HG02610 (cell line): ENCODE measurements around the gene KIF6.

ENCODE experiments used
- ATAC-seq: cut with Tn5 transposase; IDR thresholded peaks from one replicate; pipeline ENCODE4 v1.9.1; 2021; ENCODE audit warnings: mild to moderate bottlenecking, moderate library complexity; ENCODE audit not compliant: unreplicated experiment

The KIF6 gene

GRCh38 chr6:39466631-39467030, 258.6 kb downstream of the KIF6 start:
- ATAC-seq: no peak

DNA sequence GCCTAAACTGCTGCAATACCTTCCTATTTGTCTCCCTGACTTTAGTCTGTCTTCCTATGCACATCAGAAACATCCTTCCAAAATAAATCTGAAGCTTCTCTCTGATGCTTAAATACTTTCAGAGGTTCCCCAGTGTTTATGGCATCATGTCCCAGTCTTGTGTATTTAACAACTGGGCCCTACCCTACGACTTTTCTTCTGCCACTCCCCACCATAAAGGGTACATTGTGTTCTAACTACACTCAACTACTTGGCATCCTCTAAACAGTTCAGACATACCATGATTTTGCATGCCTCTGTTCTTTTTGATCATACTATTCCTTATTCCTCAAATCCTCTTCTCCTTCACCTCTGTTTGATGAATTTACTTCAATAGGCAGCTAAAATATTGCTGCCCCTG, 259.7 kb downstream of the KIF6 start:
- ATAC-seq: no peak

GRCh38 chr6:39464067-39464466, 261.1 kb downstream of the KIF6 start:
- no peak for ATAC-seq

- no peak for ATAC-seq
These were observed 271.2 kb downstream of the KIF6 start for GRCh38 chr6:39453956-39454524.

GRCh38 chr6:39453241-39453640, 272.0 kb downstream of the KIF6 start:
- ATAC-seq: no peak

- ATAC-seq: no peak
These were observed 272.7 kb downstream of the KIF6 start for GRCh38 chr6:39452306-39453145.

- no peak for ATAC-seq
These were observed 273.4 kb downstream of the KIF6 start for GRCh38 chr6:39451831-39452230.

GRCh38 chr6:39449022-39449421, 276.2 kb downstream of the KIF6 start:
- no peak for ATAC-seq

DNA sequence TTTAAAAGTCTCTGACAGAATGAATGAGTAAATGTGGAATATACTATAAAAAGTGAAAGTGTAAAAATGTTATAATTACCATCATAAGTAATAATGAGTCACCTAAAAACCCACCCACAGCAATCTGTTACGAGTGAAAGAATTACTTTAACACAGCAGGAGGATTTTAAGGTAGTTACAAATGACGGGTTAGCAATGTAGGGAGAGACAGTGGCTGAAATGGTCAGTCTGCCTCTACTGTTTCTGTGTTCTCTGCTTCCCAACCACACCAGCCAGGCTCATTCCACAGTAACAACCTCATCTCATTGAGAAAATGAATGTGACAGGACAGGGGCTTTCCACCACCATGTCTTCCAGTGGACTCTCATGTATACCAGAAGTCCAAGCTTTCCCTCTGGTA, 278.3 kb downstream of the KIF6 start:
- ATAC-seq: no peak

DNA sequence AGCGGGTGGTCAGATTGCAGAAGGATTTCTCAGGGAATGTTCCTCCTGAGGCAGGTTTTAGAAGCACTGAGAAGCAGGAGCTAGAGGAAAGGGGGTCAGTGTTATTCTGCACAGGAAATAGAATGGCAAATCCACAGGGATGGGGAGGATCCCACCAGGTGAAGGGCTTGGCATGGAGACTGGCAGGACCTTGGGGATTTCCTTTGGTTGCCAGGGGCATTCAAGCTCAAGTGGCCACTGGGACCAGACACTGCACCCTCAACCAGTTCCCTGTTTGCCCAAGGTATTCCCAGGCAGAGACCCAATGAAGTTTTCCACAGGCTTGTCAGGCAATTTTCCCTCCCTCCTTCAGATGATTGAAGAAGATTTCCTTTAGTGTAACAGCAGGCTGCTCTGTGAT, 279.5 kb downstream of the KIF6 start:
- ATAC-seq: no peak

- no peak for ATAC-seq
These were observed 280.7 kb downstream of the KIF6 start for GRCh38 chr6:39444479-39445019.

DNA sequence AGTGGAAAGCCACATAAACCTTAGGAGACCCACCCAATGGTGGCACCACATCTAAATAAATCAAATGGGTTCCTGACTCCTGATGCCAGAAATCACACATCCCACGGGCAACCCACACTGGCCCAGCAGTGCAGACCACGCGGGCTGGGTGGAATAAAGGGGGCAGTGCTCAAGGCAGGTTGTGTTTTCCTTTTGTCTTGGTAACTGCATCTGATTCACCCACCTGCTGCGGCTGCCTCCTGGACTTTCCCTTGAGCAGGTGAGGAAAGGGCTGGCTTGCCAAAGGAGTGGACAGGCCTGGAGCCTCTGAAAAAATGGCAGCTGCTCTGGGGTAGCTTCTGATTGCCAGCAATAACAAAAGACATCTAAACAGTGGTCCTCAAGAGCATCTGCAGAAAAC, 283.2 kb downstream of the KIF6 start:
- no peak for ATAC-seq

- ATAC-seq: no peak
These were observed 283.9 kb downstream of the KIF6 start for GRCh38 chr6:39441301-39441700.

- no peak for ATAC-seq
These were observed 285.2 kb downstream of the KIF6 start for GRCh38 chr6:39440039-39440426.

GRCh38 chr6:39439342-39440038, 285.7 kb downstream of the KIF6 start:
- no peak for ATAC-seq

- no peak for ATAC-seq
These were observed 291.6 kb downstream of the KIF6 start for GRCh38 chr6:39433630-39434029.

GRCh38 chr6:39432330-39433025, 292.7 kb downstream of the KIF6 start:
- ATAC-seq: no peak

GRCh38 chr6:39430871-39431523, 294.2 kb downstream of the KIF6 start:
- no peak for ATAC-seq

DNA sequence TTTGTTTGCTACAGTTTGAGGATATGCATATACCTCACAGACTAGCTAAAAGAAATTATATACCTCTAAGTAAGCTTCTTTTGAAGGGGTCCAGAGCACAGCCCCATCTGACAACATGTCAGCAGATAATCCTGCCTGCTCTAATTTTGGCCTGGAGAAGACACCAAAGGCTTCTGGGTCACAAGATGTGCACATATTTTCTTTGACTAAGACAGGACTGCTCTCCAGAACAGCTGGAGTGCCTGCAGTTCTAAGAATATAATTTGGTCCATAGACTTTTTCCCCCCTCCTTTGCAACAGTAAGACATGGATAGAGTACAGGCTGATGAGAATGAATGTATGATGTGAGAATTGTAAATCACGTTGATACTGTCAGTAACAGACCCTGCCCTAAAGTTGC, 294.8 kb downstream of the KIF6 start:
- no peak for ATAC-seq

DNA sequence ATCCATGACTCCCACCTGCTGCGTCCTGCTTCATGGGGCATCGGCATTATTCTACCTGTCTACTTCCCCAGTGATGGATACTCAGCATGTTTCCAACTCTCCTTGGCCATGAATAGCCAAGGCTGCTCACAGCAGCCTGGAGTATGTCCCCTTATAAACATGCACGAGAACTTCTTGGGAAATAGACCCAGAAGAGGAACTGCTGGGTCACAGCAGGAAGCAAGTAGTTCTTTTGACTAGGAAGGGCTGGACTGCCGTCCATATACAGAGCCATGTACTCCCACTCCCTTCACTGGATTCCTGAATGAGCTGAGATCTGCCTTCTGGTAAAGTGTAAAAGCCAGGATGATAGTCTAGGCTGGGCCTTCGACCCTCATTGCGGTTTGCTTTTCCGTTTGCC, 296.4 kb downstream of the KIF6 start:
- no peak for ATAC-seq

- ATAC-seq: no peak
These were observed 297.1 kb downstream of the KIF6 start for GRCh38 chr6:39428152-39428551.
